Measurements from ENCODE around the gene NDUFS3.
A peak's percentile ranks its signal among the peaks of the same experiment; 100 is the strongest.
"Not testable (repeated sequence)": the region's sequence is repeated elsewhere in the genome, so short reads cannot be mapped to it uniquely, and the experiment has no call there.

NDUFS3 gene

GRCh38 chr11:47550288-47551047 is 28.4 kb upstream of the NDUFS3 start:
- no peak for TF ChIP-seq CTCF (IDR thresholded peaks at IDR 0.05; ENCODE audit: control extremely low read depth, extremely low read depth, low read depth, missing control alignments)
- ChIA-PET CTCF (interaction anchor here (1.4 to 6.7 kb wide), 5 partner anchors 15 to 38 kb away, joined by 3 to 125 read pairs (median 8); partner anchors contain the start of genes KBTBD4 and NDUFS3), POLR2A (no interaction called here)
- no peak for DNase-seq (ENCODE audit: extremely low spot score)

GRCh38 chr11:47551086-47551485 is 27.8 kb upstream of the NDUFS3 start:
- ChIA-PET POLR2A (no interaction called here), CTCF (interaction anchor here (0.7 to 6.7 kb wide), 8 partner anchors 14 to 144 kb away, joined by 3 to 125 read pairs (median 8); partner anchors contain the start of genes KBTBD4, NDUFS3 and PTPMT1)
- TF ChIP-seq CTCF (IDR thresholded peaks at IDR 0.05; ENCODE audit: control extremely low read depth, extremely low read depth, low read depth, missing control alignments): peak; percentile 22
- DNase-seq (ENCODE audit: extremely low spot score): peak; percentile 53

- ChIA-PET CTCF (interaction anchor here (0.7 to 6.7 kb wide), 11 partner anchors 13 to 301 kb away, joined by 3 to 125 read pairs (median 5); partner anchors contain the start of genes KBTBD4, NDUFS3 and PTPMT1), POLR2A (interaction anchor here (1.4 kb wide), 1 partner anchor 28 kb away, joined by 3 read pairs; no protein-coding TSS in a partner anchor)
- DNase-seq (ENCODE audit: extremely low spot score): no peak
- TF ChIP-seq CTCF (IDR thresholded peaks at IDR 0.05; ENCODE audit: control extremely low read depth, extremely low read depth, low read depth, missing control alignments): no peak
Observed at GRCh38 chr11:47552056-47552565, 26.8 kb upstream of the NDUFS3 start.

- POLR2A ChIA-PET: interaction anchor here (1.4 kb wide), 1 partner anchor 27 kb away, joined by 3 read pairs; no protein-coding TSS in a partner anchor
- TF ChIP-seq CTCF (IDR thresholded peaks at IDR 0.05; ENCODE audit: control extremely low read depth, extremely low read depth, low read depth, missing control alignments): peak; percentile 87
- DNase-seq (ENCODE audit: extremely low spot score): peak; percentile 94
- CTCF ChIA-PET: interaction anchor here (0.6 to 6.7 kb wide), 33 partner anchors 12 to 611 kb away, joined by 3 to 125 read pairs (median 3); partner anchors contain the start of genes FAM180B, KBTBD4, NDUFS3 and PTPMT1
Observed at GRCh38 chr11:47552566-47553405, 26.1 kb upstream of the NDUFS3 start, which contains the start of gene CELF1. Gene CELF1, minus strand, starts transcription at chr11:47553132. Its CDS starts 53,609 bp downstream, at chr11:47499523.

- no peak for TF ChIP-seq CTCF (IDR thresholded peaks at IDR 0.05; ENCODE audit: control extremely low read depth, extremely low read depth, low read depth, missing control alignments)
- CTCF ChIA-PET: interaction anchor here (0.6 to 6.7 kb wide), 26 partner anchors 13 to 612 kb away, joined by 3 to 125 read pairs (median 3); partner anchors contain the start of genes FAM180B, KBTBD4, NDUFS3 and PTPMT1
- no peak for DNase-seq (ENCODE audit: extremely low spot score)
- POLR2A ChIA-PET: no interaction called here
Observed at GRCh38 chr11:47553406-47553743, 25.5 kb upstream of the NDUFS3 start.

- DNase-seq (ENCODE audit: extremely low spot score); POLR2A ChIA-PET: not testable (repeated sequence)
- CTCF ChIA-PET: interaction anchor here (0.8 to 4.5 kb wide), 4 partner anchors 9 to 145 kb away, joined by 3 to 43 read pairs (median 5); partner anchors contain the start of gene PTPMT1
Observed at GRCh38 chr11:47557004-47557403, 21.9 kb upstream of the NDUFS3 start.

Measured in GM10248 (cell line).